ENCODE data around the gene DCAF11.
"Not testable (repeated sequence)": the region's sequence is repeated elsewhere in the genome, so short reads cannot be mapped to it uniquely, and the experiment has no call there.

The DCAF11 gene

DNA sequence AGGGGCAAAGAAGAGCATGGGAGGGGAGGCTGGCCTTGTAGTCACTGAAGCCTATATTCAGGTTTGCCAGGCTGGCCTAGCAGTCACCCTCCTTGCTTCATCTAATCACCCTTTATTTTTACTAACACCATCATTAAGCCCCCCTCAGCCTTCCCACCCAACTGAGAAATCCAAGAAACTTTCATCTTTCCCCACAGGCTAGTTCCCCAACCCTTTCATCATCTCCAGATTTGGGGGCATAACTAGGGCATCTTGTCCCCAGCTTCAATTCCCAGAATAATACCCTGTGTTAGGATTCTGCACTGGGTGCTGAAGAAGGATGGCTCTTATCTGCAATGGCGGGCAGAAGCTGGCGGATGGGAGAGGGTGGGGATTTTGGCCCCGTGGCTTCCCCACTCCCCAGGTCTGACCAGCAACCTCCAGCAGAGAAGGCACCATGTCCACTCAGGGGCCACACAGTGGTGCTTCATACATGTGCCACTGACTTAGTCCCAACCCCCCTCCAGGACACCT lies 13.5 kb upstream of the DCAF11 start:
- TF ChIP-seq CTCF (IDR thresholded peaks at IDR 0.05; ENCODE audit: low read depth, low read length, missing control alignments): no peak
- no peak overlapping the region for H3K4me3 ChIP-seq (ENCODE audit: low read depth, low read length)
- DNase-seq (ENCODE audit: low read depth): no peak
- in situ Hi-C loops (cut with HindIII; ENCODE audit: low sequenced_read_pairs): no loop called here

GRCh38 chr14:24102357-24103048 lies 12.1 kb upstream of the DCAF11 start:
- no peak for TF ChIP-seq CTCF (IDR thresholded peaks at IDR 0.05; ENCODE audit: low read depth, low read length, missing control alignments)
- DNase-seq (ENCODE audit: low read depth): no peak
- in situ Hi-C loops (cut with HindIII; ENCODE audit: low sequenced_read_pairs): no loop called here
- no peak overlapping the region for H3K4me3 ChIP-seq (ENCODE audit: low read depth, low read length)

GRCh38 chr14:24103451-24103850 lies 11.1 kb upstream of the DCAF11 start:
- no peak overlapping the region for H3K4me3 ChIP-seq (ENCODE audit: low read depth, low read length)
- no peak for TF ChIP-seq CTCF (IDR thresholded peaks at IDR 0.05; ENCODE audit: low read depth, low read length, missing control alignments)
- in situ Hi-C loops (cut with HindIII; ENCODE audit: low sequenced_read_pairs): no loop called here
- DNase-seq (ENCODE audit: low read depth): no peak

DNA sequence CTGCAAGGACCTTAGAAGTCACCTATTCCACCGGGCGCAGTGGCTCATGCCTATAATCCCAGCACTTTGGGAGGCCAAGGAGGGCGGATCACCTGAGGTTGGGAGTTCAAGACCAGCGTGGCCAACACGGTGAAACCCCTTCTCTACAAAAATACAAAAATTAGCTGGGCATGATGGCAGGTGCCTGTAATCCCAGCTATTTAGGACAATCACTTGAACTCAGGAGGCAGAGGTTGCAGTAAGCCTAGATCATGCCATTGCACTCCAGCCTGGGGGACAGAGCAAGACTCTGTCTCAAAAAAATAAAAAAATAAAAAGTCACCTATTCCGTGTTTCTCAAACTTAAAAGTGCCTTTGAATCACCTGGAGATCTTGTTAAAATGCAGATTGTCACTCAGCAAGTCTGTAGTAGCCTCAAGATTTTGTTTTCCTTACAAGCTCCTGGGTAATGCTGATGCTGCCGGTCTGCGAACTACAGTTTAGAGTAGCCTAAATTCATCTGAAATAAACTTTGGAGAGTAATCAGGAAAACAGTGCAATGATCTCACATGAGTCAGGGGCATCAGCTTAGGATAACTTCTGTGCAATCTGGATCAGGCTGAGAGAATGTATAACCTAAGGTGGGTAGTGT lies 8.9 kb upstream of the DCAF11 start:
- DNase-seq (ENCODE audit: low read depth); in situ Hi-C loops (cut with HindIII; ENCODE audit: low sequenced_read_pairs); H3K4me3 ChIP-seq (ENCODE audit: low read depth, low read length): not testable (repeated sequence)

DNA sequence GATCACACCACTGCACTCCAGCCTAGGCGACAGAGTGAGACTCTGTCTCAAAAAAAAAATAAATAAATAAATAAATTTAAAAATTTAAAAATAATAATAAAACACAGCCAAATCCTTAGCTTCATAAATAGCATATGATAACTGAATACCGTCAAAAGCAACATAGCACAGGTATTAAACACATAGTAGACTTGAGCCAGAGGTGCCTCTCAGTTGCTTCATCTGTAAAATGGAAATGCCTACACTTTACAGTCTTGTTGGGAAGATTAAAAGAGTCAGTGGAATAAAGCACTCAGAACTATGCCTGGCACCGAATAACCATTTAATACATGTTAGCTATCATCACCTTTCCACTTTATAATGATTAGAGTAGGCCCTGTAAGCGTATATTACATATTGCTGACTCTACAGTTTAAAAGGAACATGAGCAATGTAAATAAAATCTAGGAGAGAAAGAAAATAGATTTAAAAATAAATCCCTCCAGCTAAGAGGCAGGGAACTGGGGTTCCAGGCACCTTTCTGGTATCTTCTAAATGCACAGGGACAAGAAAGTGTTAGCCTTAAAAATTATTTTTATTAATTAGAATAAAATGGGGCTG lies 7.8 kb upstream of the DCAF11 start:
- in situ Hi-C loops (cut with HindIII; ENCODE audit: low sequenced_read_pairs): no loop called here
- no peak for TF ChIP-seq CTCF (IDR thresholded peaks at IDR 0.05; ENCODE audit: low read depth, low read length, missing control alignments)
- H3K4me3 ChIP-seq (ENCODE audit: low read depth, low read length): no peak overlapping the region
- no peak for DNase-seq (ENCODE audit: low read depth)

DNA sequence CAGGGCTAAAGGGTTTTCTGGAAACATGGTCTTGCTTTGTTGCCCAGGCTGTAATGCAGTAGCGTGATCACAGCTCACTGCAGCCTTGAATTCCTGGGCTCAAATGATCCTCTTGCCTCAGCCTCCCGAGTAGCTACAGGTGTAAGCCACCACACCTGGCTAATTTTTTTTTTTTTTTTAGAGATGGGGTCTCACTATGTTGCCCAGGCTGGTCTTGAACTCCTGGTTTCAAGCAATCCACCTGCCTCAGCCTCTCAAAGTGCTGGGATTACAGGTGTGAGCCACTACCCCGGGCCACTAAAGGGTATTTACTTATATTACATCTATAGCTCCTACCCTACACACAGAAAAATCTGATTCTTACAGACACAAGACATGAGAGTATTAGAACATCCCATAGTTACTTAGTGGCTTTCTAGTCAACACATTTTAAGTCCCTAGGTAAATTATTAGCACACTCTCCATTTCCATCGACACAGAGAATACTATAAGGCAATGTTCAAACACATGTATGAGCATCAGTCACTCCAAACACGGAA lies 6.2 kb upstream of the DCAF11 start:
- H3K4me3 ChIP-seq (ENCODE audit: low read depth, low read length): no peak overlapping the region
- in situ Hi-C loops (cut with HindIII; ENCODE audit: low sequenced_read_pairs): no loop called here
- no peak for TF ChIP-seq CTCF (IDR thresholded peaks at IDR 0.05; ENCODE audit: low read depth, low read length, missing control alignments)
- DNase-seq (ENCODE audit: low read depth): no peak

DNA sequence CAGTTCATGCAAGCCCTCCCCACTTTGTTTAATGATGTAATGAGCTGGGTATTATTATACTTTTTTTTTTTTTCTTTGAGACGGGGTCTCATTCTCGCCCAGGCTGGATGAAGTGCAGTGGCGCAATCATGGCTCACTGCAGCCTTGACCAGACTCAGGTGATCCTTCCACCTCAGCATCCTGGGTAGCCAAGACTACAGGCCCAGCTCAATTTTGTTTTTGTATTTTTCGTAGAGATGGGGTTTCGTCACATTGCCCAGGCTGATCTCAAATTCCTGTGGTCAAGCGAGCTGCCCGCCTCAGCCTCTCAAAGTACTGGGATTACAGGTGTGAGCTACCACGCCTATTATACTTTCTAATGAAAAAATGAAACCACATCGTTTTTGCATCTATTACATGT lies 4.5 kb upstream of the DCAF11 start:
- no peak for TF ChIP-seq CTCF (IDR thresholded peaks at IDR 0.05; ENCODE audit: low read depth, low read length, missing control alignments)

More for the DNA sequence above, 4.5 kb upstream of the DCAF11 start:
- no peak for DNase-seq (ENCODE audit: low read depth)
- H3K4me3 ChIP-seq (ENCODE audit: low read depth, low read length): no peak overlapping the region
- in situ Hi-C loops (cut with HindIII; ENCODE audit: low sequenced_read_pairs): no loop called here
